DOHH2 (cell line): ENCODE measurements around the gene UBE2B.
"Not testable (repeated sequence)": the region's sequence is repeated elsewhere in the genome, so short reads cannot be mapped to it uniquely, and the experiment has no call there.

Source experiments
- EZH2phosphoT487 ChIP-seq: fragments of 200-600 bp; sonication (generic); IDR thresholded peaks from 2 replicates; pipeline ENCODE4 v1.6.1; 2017; ENCODE audit warnings: borderline replicate concordance, mild to moderate bottlenecking, antibody characterized with exemption, low read length, moderate library complexity, mixed read lengths
- TF ChIP-seq, protein P1 (sequence below): fragments of 200-600 bp; sonication (generic); IDR thresholded peaks from one replicate; pipeline ENCODE4 v1.5.1; 2014; ENCODE audit warnings: antibody characterized with exemption, mild to moderate bottlenecking, low read depth, low read length; ENCODE audit not compliant: poor library complexity, severe bottlenecking

DNA sequence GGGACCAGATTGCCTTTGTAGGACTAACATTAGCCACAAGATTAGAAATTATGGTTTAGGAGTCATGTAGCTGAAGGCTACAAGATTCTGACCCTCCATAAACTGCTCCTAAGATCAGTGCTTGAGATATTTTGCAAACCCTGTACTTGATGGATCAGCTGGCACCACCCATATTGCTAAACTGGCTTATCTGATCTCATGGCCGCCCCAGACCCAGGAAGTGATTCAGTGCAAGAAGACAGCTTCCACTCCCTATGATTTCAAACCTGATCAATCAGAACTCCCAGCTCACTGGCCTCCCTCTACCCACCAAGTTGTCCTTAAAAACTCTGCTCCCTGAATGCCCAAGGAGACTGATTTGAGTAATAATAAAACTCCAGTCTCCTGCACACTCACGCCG, 27.9 kb upstream of the UBE2B start:
- TF ChIP-seq, protein P1, sequence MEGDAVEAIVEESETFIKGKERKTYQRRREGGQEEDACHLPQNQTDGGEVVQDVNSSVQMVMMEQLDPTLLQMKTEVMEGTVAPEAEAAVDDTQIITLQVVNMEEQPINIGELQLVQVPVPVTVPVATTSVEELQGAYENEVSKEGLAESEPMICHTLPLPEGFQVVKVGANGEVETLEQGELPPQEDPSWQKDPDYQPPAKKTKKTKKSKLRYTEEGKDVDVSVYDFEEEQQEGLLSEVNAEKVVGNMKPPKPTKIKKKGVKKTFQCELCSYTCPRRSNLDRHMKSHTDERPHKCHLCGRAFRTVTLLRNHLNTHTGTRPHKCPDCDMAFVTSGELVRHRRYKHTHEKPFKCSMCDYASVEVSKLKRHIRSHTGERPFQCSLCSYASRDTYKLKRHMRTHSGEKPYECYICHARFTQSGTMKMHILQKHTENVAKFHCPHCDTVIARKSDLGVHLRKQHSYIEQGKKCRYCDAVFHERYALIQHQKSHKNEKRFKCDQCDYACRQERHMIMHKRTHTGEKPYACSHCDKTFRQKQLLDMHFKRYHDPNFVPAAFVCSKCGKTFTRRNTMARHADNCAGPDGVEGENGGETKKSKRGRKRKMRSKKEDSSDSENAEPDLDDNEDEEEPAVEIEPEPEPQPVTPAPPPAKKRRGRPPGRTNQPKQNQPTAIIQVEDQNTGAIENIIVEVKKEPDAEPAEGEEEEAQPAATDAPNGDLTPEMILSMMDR, result not testable (repeated sequence)
- TF ChIP-seq EZH2phosphoT487, result not testable (repeated sequence)
